A549 (cell line): Measurements from ENCODE around the gene MEIS1.

Experiments
- BHLHE40 ChIP-seq: IDR thresholded peaks from 2 replicates; pipeline ENCODE4 v1.6.1; 2012; ENCODE audit warnings: low read depth, low read length, inconsistent platforms
- CBX2 ChIP-seq: fragments of 200-600 bp; sonication (generic); IDR thresholded peaks from 2 replicates; pipeline ENCODE4 v1.6.1; 2016; ENCODE audit warnings: low read depth, mild to moderate bottlenecking, borderline replicate concordance
- CTCF ChIP-seq: fragments of >200 bp; sonication (Bioruptor Twin); formaldehyde crosslinking; IDR thresholded peaks from 3 replicates; pipeline ENCODE4 v1.5.1; 2016
- E2F6 ChIP-seq: IDR thresholded peaks from 2 replicates; pipeline ENCODE4 v1.6.1; 2012; ENCODE audit warnings: low read depth, borderline replicate concordance
- FOSL2 ChIP-seq, 2 experiments: fragments of 450-650 bp in 1 of 2; fragments of >200 bp in 1 of 2; sonication (Bioruptor Twin) in 1 of 2; formaldehyde crosslinking; IDR thresholded peaks; 2 replicates each; pipeline versions ENCODE4 v1.5.0 to v1.6.1; 2016 to 2020; ENCODE audit warnings: mild to moderate bottlenecking in 1 of 2, moderate library complexity in 1 of 2
- MAX ChIP-seq: IDR thresholded peaks from 2 replicates; pipeline ENCODE4 v1.6.1; 2012
- POLR2A ChIP-seq: IDR thresholded peaks from 2 replicates; pipeline ENCODE4 v1.6.1; 2012; ENCODE audit warnings: mild to moderate bottlenecking, low read length
- RAD21 ChIP-seq, 2 experiments: fragments of >200 bp in 1 of 2; sonication (Bioruptor Twin) in 1 of 2; formaldehyde crosslinking in 1 of 2; IDR thresholded peaks in 1 of 2; conservative IDR thresholded peaks in 1 of 2; 2 replicates in 1 of 2; 3 replicates in 1 of 2; pipeline ENCODE4 v1.6.1; 2012 to 2018; ENCODE audit warnings: inconsistent platforms in 1 of 2
- REST ChIP-seq: fragments of 200-600 bp; sonication (generic); IDR thresholded peaks from 2 replicates; pipeline ENCODE4 v1.6.1; 2016; ENCODE audit warnings: antibody characterized with exemption, mild to moderate bottlenecking, moderate library complexity

- no peak for TF ChIP-seq RAD21 (conservative IDR thresholded peaks at IDR 0.05 in 1 of 2, IDR thresholded peaks at IDR 0.05 in 1 of 2)
- TF ChIP-seq MAX: no peak
- TF ChIP-seq E2F6: no peak
- TF ChIP-seq FOSL2 (IDR thresholded peaks at IDR 0.05): no peak
- no peak for TF ChIP-seq FOSL2 (CRISPR knock-in tag; IDR thresholded peaks at IDR 0.05)
- TF ChIP-seq CTCF: no peak
- no peak for TF ChIP-seq POLR2A
- TF ChIP-seq BHLHE40: no peak
- no peak for TF ChIP-seq REST
- TF ChIP-seq CBX2: no peak
These were observed 134.5 kb downstream of the MEIS1 start for GRCh38 chr2:66569321-66569851.
